AG04450 (cell line): ENCODE results near the gene HTR1E. TPM values are rescaled to one million over a fixed set of nuclear protein-coding genes. Genes with fewer than 3 reads are reported as not detected.

Experiments
- CTCF ChIA-PET: fragments of 300-600, 350-600 bp; formaldehyde crosslinking; extraction: SDS; loops from one replicate; lab custom pipeline; 2022; ENCODE audit warnings: antibody characterized with exemption, inconsistent platforms; lab: Charles Lee
- POLR2A ChIA-PET: fragments of 350-600 bp; formaldehyde crosslinking; extraction: SDS; loops from one replicate; lab custom pipeline; 2021; ENCODE audit warnings: antibody characterized with exemption, inconsistent platforms; lab: Yijun Ruan, JAX
- DNase-seq: peaks from one replicate; pipeline ENCODE4 v3.0.0-alpha.2; 2011; ENCODE audit warnings: low read depth, low spot score
- H3K27ac ChIP-seq: one replicate; pipeline ENCODE4 v1.5.1; 2012; ENCODE audit warnings: low read depth, low read length, control low read depth
- H3K27me3 ChIP-seq: one replicate; pipeline ENCODE4 v1.6.0; 2012; ENCODE audit warnings: low read length; ENCODE audit not compliant: control insufficient read depth, insufficient read depth
- H3K4me3 ChIP-seq: 2 replicates; pipeline ENCODE4 v1.5.1; 2011; ENCODE audit warnings: mild to moderate bottlenecking, low read depth, low read length, control low read depth
- H3K9me3 ChIP-seq: 2 replicates; pipeline ENCODE4 v1.5.1; 2012; ENCODE audit warnings: low read length; ENCODE audit not compliant: control insufficient read depth, insufficient read depth
- CTCF ChIP-seq: IDR thresholded peaks from 2 replicates; pipeline ENCODE4 v1.5.1; 2011; ENCODE audit warnings: low read depth, low read length, control low read depth, inconsistent platforms
- polyA plus RNA-seq: library from polyadenylated mRNA; depleted of rRNA; stranded (reverse); fragments of >200 nt; gene quantifications from 2 replicates; pipeline ENCODE4 v1.2.3, GENCODE V29; 2011

The HTR1E gene
- polyA plus RNA-seq, 1 experiment = not detected

DNA sequence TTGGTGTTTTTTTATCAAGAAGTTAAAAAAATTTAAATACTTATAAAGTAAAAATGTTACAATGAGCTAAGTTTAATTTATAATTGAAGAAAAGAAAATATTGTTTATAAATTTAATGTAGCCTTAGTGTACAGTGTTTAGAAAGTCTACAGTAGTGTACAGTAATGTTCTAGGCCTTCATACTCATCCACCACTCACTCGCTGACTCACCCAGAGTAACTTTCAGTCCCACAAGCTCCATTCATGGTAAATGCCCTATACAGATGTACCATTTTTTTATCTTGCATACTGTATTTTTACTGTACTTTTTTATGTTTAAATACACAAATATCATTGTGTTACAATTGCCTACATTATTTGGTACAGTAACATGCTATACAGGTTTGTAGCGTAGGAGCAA lies 26.0 kb downstream of the HTR1E start:
- Histone ChIP-seq H3K27ac (no peak overlapping the region), H3K9me3 (no peaks in the 10 kb centered on the region), H3K27me3 (no peaks in the 10 kb centered on the region), H3K4me3 (no peak overlapping the region)
- TF ChIP-seq CTCF = no peak
- ChIA-PET POLR2A (no interaction called here), CTCF (no interaction called here)
- DNase-seq = no peak

- CTCF ChIA-PET = no interaction called here
- no peaks in the 10 kb centered on the region for H3K27me3 ChIP-seq
- no peak for DNase-seq
- H3K4me3 ChIP-seq = no peak overlapping the region
- POLR2A ChIA-PET = no interaction called here
- H3K27ac ChIP-seq = no peak overlapping the region
- TF ChIP-seq CTCF = no peak
- no peaks in the 10 kb centered on the region for H3K9me3 ChIP-seq
These were observed 26.8 kb downstream of the HTR1E start for GRCh38 chr6:86964029-86964579.

DNA sequence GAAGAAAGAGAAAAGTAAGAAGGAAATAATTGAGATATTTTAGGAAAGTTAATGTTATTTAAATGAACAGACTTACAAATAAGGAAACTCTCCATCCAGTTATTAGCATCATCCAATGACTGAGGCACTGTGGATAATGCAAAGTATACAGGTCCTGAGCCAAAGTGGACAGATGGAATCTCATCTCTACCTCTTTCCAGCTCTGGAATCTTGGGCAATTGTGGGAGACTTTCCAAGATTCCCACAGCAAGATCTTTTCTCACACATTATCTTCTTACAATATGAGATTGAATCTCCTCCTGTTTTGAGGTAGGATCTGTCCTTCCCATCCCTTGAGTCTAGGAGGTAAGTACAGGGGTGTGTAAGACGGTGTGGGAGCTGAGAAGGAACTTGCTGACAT lies 28.9 kb downstream of the HTR1E start:
- Histone ChIP-seq H3K4me3 (no peak overlapping the region), H3K9me3 (no peaks in the 10 kb centered on the region), H3K27me3 (no peaks in the 10 kb centered on the region), H3K27ac (no peak overlapping the region)
- POLR2A ChIA-PET = no interaction called here
- TF ChIP-seq CTCF = no peak
- no peak for DNase-seq
- CTCF ChIA-PET = no interaction called here

- H3K27ac ChIP-seq = no peak overlapping the region
- no peaks in the 10 kb centered on the region for H3K27me3 ChIP-seq
- ChIA-PET CTCF (no interaction called here), POLR2A (no interaction called here)
- no peak for TF ChIP-seq CTCF
- no peak overlapping the region for H3K4me3 ChIP-seq
- DNase-seq = no peak
- no peaks in the 10 kb centered on the region for H3K9me3 ChIP-seq
These were observed 32.2 kb downstream of the HTR1E start for GRCh38 chr6:86969573-86969972.

GRCh38 chr6:86973088-86973487 lies 35.8 kb downstream of the HTR1E start:
- Histone ChIP-seq H3K4me3 (no peak overlapping the region), H3K27me3 (no peaks in the 10 kb centered on the region), H3K9me3 (no peaks in the 10 kb centered on the region), H3K27ac (no peak overlapping the region)
- ChIA-PET POLR2A (interaction anchor here (0.6 kb wide), 1 partner anchor 119 kb away, joined by 3 read pairs; no protein-coding TSS in a partner anchor), CTCF (no interaction called here)
- DNase-seq = no peak
- TF ChIP-seq CTCF = no peak
